BLaER1 (cell line): ENCODE measurements around the gene FMNL2.

Source experiments
- H3K27ac ChIP-seq: shearing (Covaris generic); formaldehyde crosslinking; 2 replicates; pipeline ENCODE4 v1.8.1; 2022
- H3K27me3 ChIP-seq: shearing (Covaris generic); formaldehyde crosslinking; 2 replicates; pipeline ENCODE4 v1.8.1; 2022
- H3K36me3 ChIP-seq: shearing (Covaris generic); formaldehyde crosslinking; 2 replicates; pipeline ENCODE4 v1.8.1; 2022
- H3K4me1 ChIP-seq: shearing (Covaris generic); formaldehyde crosslinking; 2 replicates; pipeline ENCODE4 v1.8.1; 2022
- H3K4me2 ChIP-seq: shearing (Covaris generic); formaldehyde crosslinking; 2 replicates; pipeline ENCODE4 v1.8.1; 2022
- H3K4me3 ChIP-seq: shearing (Covaris generic); formaldehyde crosslinking; 2 replicates; pipeline ENCODE4 v1.8.1; 2022
- H3K9ac ChIP-seq: shearing (Covaris generic); formaldehyde crosslinking; 2 replicates; pipeline ENCODE4 v1.8.1; 2022
- H3K9me3 ChIP-seq: shearing (Covaris generic); formaldehyde crosslinking; 2 replicates; pipeline ENCODE4 v1.8.1; 2022
- H4K20me1 ChIP-seq: shearing (Covaris generic); formaldehyde crosslinking; 2 replicates; pipeline ENCODE4 v1.8.1; 2022
- Cebpa-rat ChIP-seq: shearing (Covaris generic); IDR thresholded peaks from 2 replicates; pipeline ENCODE4 v1.8.1; 2022

The FMNL2 gene

DNA sequence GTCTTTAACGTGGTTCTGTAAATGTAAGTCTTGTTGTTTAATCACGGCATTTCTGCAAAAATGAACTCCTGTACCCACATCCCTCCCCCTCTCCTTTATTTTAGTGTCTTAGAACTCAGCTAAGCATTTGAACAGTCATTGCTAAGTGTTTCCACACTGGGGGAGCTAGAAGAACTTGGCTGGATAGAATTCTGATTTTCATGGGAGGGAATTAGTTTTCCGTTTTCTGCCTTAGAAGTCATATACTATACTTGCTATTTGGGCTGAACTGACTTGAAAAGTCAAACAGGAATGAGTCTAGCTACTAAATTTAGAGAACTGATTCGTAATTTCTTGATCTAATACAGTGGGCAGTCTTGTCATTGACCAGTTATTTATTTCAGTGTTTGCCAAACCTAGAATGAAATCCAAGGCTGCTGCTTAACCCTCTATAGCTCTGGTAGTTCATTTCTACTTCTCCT is 61.1 kb downstream of the FMNL2 start:
- peaks cover 39% of the 10 kb centered on the region for H3K4me1 ChIP-seq
- peaks cover 98% of the 10 kb centered on the region for H4K20me1 ChIP-seq
- H3K4me2 ChIP-seq = no peak overlapping the region
- H3K27me3 ChIP-seq = no peaks in the 10 kb centered on the region
- H3K36me3 ChIP-seq = peaks cover 15% of the 10 kb centered on the region
- H3K9me3 ChIP-seq = no peaks in the 10 kb centered on the region
- H3K27ac ChIP-seq = no peak overlapping the region
- no peak overlapping the region for H3K4me3 ChIP-seq
- TF ChIP-seq Cebpa-rat = no peak
- H3K9ac ChIP-seq = no peak overlapping the region

DNA sequence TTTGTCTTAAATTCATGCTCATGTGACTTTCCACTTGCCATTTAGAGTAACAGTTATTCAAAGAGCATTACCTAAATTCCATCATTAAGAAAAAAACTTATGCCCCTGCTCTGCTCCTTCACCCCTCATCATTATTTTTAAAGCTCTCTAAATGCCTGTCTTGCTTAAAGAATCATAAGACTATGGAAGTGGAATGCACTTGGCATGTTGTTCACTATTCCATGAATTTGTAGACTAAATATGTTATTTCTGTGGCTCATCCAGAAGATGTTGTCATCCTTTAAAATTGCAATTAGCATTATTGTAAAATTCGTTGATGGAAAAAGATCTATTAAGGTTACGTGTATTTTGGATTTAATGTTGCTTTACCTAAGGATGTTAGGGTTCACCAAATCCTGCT is 61.8 kb downstream of the FMNL2 start:
- H3K4me3 ChIP-seq = no peak overlapping the region
- H3K9ac ChIP-seq = no peak overlapping the region
- H4K20me1 ChIP-seq = peaks cover 98% of the 10 kb centered on the region
- no peaks in the 10 kb centered on the region for H3K27me3 ChIP-seq
- no peak overlapping the region for H3K4me2 ChIP-seq
- H3K4me1 ChIP-seq = peaks cover 46% of the 10 kb centered on the region
- H3K27ac ChIP-seq = no peak overlapping the region
- H3K36me3 ChIP-seq = peaks cover 10% of the 10 kb centered on the region
- no peak for TF ChIP-seq Cebpa-rat
- H3K9me3 ChIP-seq = no peaks in the 10 kb centered on the region

DNA sequence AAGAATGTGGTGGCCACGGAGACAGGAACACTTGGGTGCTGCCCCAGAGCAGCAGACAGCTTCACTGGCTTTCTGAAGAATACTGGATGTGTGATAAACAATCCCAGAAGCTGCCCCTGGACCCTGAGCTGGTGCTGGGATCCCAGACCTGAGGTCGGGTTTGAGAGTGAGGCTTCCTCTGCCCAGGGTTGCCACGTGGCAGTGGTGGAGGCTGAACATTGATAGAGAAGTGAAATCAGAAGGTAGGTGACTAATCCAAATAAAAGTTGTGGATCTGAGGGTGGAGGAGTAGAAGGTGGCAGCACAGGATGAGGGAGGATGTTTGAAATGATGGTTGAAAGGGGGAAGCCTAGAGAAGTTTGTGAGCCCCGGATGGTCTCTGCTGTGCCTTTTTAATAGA is 64.0 kb downstream of the FMNL2 start:
- H3K4me3 ChIP-seq = no peak overlapping the region
- no peaks in the 10 kb centered on the region for H3K9me3 ChIP-seq
- H3K4me1 ChIP-seq = peaks cover 43% of the 10 kb centered on the region
- TF ChIP-seq Cebpa-rat = no peak
- no peak overlapping the region for H3K27ac ChIP-seq
- 0 out of 2 replicates have a peak overlapping the region, but pooled peaks have one; percentile 44 for H3K4me2 ChIP-seq
- no peak overlapping the region for H3K9ac ChIP-seq
- no peaks in the 10 kb centered on the region for H3K27me3 ChIP-seq
- H3K36me3 ChIP-seq = no peaks in the 10 kb centered on the region; the same call in 1 of the 2 replicates
- peaks cover 98% of the 10 kb centered on the region for H4K20me1 ChIP-seq

DNA sequence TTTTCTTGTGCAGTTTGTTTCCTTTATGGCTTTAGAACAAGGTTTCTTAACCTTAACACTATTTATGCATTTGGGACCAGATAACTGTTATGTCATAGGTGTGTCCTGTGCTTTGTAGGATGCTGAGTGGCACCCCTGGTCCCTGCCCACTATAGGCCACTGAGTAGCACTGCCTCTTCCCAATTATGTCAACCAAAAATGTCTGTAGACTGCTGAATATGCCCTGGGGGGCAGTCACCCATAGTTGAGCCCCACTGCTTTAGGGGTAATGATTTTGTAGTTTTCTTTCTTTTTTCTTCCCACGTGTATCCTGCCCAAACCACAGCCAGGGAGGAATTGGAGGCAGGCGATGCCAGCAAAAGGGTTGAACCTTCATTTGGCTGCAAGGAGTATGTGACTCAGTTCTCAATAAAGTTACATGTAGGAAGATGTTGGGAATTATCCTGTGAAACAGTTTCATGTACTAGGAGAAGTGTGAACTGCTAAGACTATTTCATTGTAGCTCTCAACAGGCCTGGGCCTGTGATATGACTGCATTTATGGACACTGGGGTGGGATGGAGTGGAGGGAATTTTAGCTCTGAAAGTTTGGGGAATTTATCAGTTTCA is 65.7 kb downstream of the FMNL2 start:
- H4K20me1 ChIP-seq = peaks cover 99% of the 10 kb centered on the region
- H3K9me3 ChIP-seq = no peaks in the 10 kb centered on the region
- no peak overlapping the region for H3K4me3 ChIP-seq
- no peaks in the 10 kb centered on the region for H3K27me3 ChIP-seq
- peaks cover 5% of the 10 kb centered on the region; the same call in 1 of the 2 replicates for H3K36me3 ChIP-seq
- H3K9ac ChIP-seq = no peak overlapping the region
- peaks cover 53% of the 10 kb centered on the region for H3K4me1 ChIP-seq
- H3K4me2 ChIP-seq = peak overlapping the region; percentile 44
- no peak for TF ChIP-seq Cebpa-rat
- no peak overlapping the region for H3K27ac ChIP-seq

DNA sequence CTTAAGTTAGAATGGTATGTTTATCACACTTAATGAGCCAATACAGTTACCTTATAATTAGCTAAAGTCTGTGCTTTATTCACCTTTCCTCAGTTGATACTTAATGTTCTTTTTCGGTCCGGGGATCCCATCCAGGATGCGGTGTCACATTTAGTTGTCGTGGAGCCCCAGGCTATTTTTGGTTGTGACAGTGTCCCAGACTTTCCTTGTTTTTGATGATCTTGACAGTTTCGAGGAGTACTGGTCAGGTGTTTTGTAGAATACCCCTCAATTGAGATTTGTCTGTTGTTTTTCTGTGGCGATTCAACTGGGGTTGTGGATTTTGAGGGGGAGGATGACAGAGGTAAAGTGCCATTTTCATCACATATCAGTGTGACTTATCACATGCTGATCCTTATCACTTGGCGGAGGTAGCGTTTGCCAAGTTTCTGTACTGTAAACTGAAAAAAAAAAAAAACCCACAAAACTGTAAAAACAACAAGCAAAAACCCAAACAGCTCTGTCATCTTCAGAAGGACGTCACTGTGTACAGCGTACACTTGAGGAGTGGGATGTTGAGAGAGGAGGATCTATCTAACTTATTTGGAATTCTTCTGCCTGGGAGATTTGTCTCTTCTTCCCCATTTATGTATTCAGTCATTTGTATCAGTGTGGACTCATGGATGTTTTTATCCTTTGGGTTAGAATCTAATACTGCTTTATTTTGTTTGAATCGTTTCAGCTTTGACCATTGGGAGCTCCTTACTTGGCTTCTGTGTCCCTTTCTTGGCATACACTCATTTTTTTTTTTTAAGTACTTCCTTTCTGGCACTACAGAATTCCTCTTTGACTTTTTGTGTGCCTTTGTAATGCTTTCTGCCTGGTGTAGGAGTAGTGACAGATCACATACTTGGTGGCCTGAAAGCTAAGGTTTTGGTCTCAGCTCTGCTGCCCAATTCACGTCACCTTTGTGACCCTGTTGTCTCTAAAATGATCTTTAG is 68.1 kb downstream of the FMNL2 start:
- no peak overlapping the region for H3K4me2 ChIP-seq
- H3K36me3 ChIP-seq = peaks cover 5% of the 10 kb centered on the region; the same call in 1 of the 2 replicates
- no peak overlapping the region for H3K4me3 ChIP-seq
- no peaks in the 10 kb centered on the region for H3K9me3 ChIP-seq
- H3K27ac ChIP-seq = no peak overlapping the region
- no peaks in the 10 kb centered on the region for H3K27me3 ChIP-seq
- peaks cover 75% of the 10 kb centered on the region for H3K4me1 ChIP-seq
- TF ChIP-seq Cebpa-rat = no peak
- peaks cover 100% of the 10 kb centered on the region for H4K20me1 ChIP-seq
- H3K9ac ChIP-seq = no peak overlapping the region

DNA sequence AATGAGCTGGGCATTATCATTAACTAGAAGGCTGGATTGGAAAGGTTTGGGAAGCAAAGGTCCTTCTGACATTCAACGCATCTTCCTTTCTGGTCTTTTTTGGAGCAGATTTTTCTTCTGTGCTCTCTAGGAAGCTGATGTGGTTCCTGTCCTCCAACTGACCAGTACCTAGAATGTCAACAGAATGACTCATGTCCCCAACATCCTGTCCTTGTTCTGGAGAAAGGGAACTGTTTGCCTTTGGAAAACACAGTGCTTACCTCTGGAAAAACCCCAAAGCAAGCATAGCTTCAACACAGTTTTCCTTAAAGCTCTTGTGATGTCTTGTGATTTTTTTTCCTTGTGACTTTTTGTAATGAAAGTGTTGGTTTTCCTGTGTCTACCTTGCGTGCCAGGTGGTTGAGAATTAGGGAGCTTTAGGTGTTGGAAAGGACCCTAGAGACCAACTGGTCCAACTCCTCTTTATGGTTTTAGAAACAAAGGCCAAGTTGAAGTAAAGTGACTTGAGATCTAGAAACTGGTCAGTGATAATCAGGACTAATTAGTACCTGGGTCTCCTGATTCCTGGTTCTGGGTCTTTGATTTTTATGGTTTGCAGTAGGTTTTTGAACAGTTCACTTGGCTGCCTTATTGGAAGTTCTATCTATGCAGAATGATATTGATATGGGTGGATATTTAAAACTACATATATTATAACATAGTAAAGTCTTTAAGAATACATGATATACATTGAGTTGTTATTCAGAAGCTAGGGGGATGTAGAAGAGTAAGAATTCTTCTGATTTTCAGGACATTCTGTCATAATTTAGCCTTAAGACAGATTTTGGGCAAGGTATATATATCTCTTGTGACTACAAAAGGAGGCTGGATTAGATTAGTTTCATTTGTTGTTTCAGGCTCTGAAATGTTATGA is 70.5 kb downstream of the FMNL2 start:
- Histone ChIP-seq H3K4me1 (peaks cover 71% of the 10 kb centered on the region), H3K9me3 (no peaks in the 10 kb centered on the region), H4K20me1 (peaks cover 100% of the 10 kb centered on the region), H3K27me3 (no peaks in the 10 kb centered on the region), H3K36me3 (peaks cover 15% of the 10 kb centered on the region; the same call in 1 of the 2 replicates), H3K4me3 (no peak overlapping the region), H3K4me2 (peak overlapping the region; percentile 59; the same call in 1 of the 2 replicates), H3K9ac (no peak overlapping the region), H3K27ac (no peak overlapping the region)
- no peak for TF ChIP-seq Cebpa-rat

DNA sequence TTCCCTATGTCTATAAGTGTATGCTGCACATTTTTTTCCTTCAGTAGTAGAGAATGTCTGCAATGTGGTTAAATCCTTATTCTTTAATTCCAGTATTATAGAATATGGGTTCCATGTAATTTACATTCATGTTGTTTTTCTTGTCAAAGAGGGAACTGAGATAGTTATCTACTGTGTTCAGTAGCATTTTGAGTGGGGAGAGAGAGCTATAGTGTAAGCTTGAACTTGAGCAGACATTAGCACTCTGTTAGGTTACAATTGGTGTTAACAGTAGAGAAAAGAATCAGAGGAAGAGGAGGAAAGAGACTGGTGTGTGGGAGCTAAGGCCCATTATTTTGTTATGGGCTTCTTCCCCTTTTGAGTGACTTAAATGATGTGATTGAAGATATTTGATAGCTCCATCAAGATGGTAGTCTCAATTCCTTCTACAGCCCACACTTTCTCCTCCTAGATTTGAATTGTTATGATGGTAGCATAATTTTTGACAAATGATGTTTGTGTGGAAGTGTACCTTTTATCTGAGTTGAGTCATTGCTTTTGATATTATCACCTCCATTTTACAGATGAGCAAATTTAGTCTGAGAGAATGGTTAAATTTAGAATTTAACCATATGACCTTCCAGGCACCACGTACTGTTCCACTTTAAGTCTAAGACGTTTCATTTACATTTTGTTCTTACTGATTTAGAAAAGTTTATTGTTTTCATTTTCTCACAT is 71.3 kb downstream of the FMNL2 start:
- H4K20me1 ChIP-seq = peaks cover 100% of the 10 kb centered on the region
- peaks cover 70% of the 10 kb centered on the region for H3K4me1 ChIP-seq
- H3K9me3 ChIP-seq = no peaks in the 10 kb centered on the region
- H3K9ac ChIP-seq = no peak overlapping the region
- peak overlapping the region; percentile 59 for H3K4me2 ChIP-seq
- no peaks in the 10 kb centered on the region for H3K27me3 ChIP-seq
- no peak overlapping the region for H3K27ac ChIP-seq
- H3K36me3 ChIP-seq = peaks cover 15% of the 10 kb centered on the region; the same call in 1 of the 2 replicates
- H3K4me3 ChIP-seq = no peak overlapping the region
- no peak for TF ChIP-seq Cebpa-rat

DNA sequence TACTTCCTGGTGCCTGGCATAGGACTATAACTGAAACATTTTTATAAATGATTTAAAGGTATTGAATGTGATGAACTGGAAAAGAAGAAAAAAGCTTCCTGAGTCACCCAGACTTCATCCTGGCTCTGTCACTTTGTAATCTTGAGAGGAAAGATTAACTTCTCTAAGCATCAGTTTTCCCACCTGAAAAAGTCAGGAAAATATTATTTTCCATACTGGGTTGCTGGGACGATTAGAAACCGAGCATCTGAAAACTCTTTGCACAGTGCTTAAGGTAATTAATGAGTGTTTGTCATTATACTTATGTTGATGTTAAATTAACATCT is 71.8 kb downstream of the FMNL2 start:
- no peaks in the 10 kb centered on the region for H3K27me3 ChIP-seq
- peak overlapping the region; percentile 59 for H3K4me2 ChIP-seq
- peak overlapping the region; percentile 48; the same call in 1 of the 2 replicates for H3K9ac ChIP-seq
- peaks cover 100% of the 10 kb centered on the region for H4K20me1 ChIP-seq
- H3K9me3 ChIP-seq = no peaks in the 10 kb centered on the region
- TF ChIP-seq Cebpa-rat = no peak
- H3K27ac ChIP-seq = no peak overlapping the region
- peaks cover 15% of the 10 kb centered on the region; the same call in 1 of the 2 replicates for H3K36me3 ChIP-seq
- 0 out of 2 replicates have a peak overlapping the region, but pooled peaks have one; percentile 2 for H3K4me3 ChIP-seq
- H3K4me1 ChIP-seq = peaks cover 65% of the 10 kb centered on the region
